CD4-positive, alpha-beta T cell treated with Interleukin-1 beta for 1 hour (primary cell): ENCODE measurements around the gene HOXD11.

Experiments used
- DNase-seq, 2 donors: peaks; one replicate each; pipeline ENCODE4 v3.0.0-alpha.2; 2020 to 2022

Gene HOXD11

GRCh38 chr2:176106581-176107539, at the start of gene HOXD11:
Gene HOXD11, plus strand, starts transcription at chr2:176107280. Its CDS starts 76 bp downstream, at chr2:176107356.
- no peak for DNase-seq

- no peak for DNase-seq
These were observed 43.1 kb upstream of the HOXD11 start for GRCh38 chr2:176063958-176064357.

GRCh38 chr2:176066645-176067588, 40.2 kb upstream of the HOXD11 start:
- DNase-seq = no peak

- DNase-seq = no peak
These were observed 39.3 kb upstream of the HOXD11 start for GRCh38 chr2:176067589-176068418.

GRCh38 chr2:176068419-176068832, 38.7 kb upstream of the HOXD11 start:
- DNase-seq = no peak

- no peak for DNase-seq
These were observed 35.5 kb upstream of the HOXD11 start for GRCh38 chr2:176071330-176072291.

- no peak for DNase-seq
These were observed 34.8 kb upstream of the HOXD11 start for GRCh38 chr2:176072292-176072669.

GRCh38 chr2:176072951-176073904, 33.9 kb upstream of the HOXD11 start:
- DNase-seq = no peak

GRCh38 chr2:176074919-176075425, 32.1 kb upstream of the HOXD11 start:
- no peak for DNase-seq

GRCh38 chr2:176075481-176075880, 31.6 kb upstream of the HOXD11 start:
- DNase-seq = no peak

- no peak for DNase-seq
These were observed 31.0 kb upstream of the HOXD11 start for GRCh38 chr2:176076063-176076462.

- no peak for DNase-seq
These were observed 30.3 kb upstream of the HOXD11 start for GRCh38 chr2:176076796-176077195.

- DNase-seq = no peak
These were observed 28.4 kb upstream of the HOXD11 start for GRCh38 chr2:176078541-176079284.

- DNase-seq = no peak
These were observed 27.7 kb upstream of the HOXD11 start for GRCh38 chr2:176079285-176079830.

- no peak for DNase-seq
These were observed 27.1 kb upstream of the HOXD11 start for GRCh38 chr2:176079831-176080539.

GRCh38 chr2:176080540-176081375, 26.3 kb upstream of the HOXD11 start:
- no peak for DNase-seq

GRCh38 chr2:176081376-176081836, 25.7 kb upstream of the HOXD11 start:
- DNase-seq = no peak
